Measurements from ENCODE around the gene MINPP1.

GRCh38 chr10:87545783-87546182 is 41.1 kb downstream of the MINPP1 start:
- TF ChIP-seq CTCF (IDR thresholded peaks at IDR 0.05) (no peak), POLR2A (IDR thresholded peaks at IDR 0.05) (no peak)
